ENCODE measurements around the gene PTMS.

- TF ChIP-seq CTCF (IDR thresholded peaks at IDR 0.05), result no peak
- no peak for TF ChIP-seq POLR2A (IDR thresholded peaks at IDR 0.05)
- no peak for TF ChIP-seq EP300 (IDR thresholded peaks at IDR 0.05)
Measured at GRCh38 chr12:6817098-6817497, 50.9 kb downstream of the PTMS start.

Data from sigmoid colon (tissue), 4 donors.